HepG2 (cell line): ENCODE data around the gene CITED4.

Source experiments
- CREB1 ChIP-seq, 2 experiments: fragments of 450-650 bp in 1 of 2; IDR thresholded peaks; 2 replicates each; pipeline ENCODE4 v1.6.1; 2016 to 2017; ENCODE audit warnings: control low read depth in 1 of 2, mild to moderate bottlenecking in 1 of 2, missing compliant biosample characterization in 1 of 2, missing genetic modification characterization in 1 of 2
- FOXJ3 ChIP-seq: sonication (generic); formaldehyde crosslinking; IDR thresholded peaks from 2 replicates; pipeline ENCODE4 v1.4.0; 2020; ENCODE audit warnings: missing genetic modification reagents, mild to moderate bottlenecking, borderline replicate concordance
- HBP1 ChIP-seq: IDR thresholded peaks from 2 replicates; pipeline ENCODE4 v1.6.1; 2016; ENCODE audit warnings: low read depth, control low read depth
- POLR2AphosphoS5 ChIP-seq: IDR thresholded peaks from 2 replicates; pipeline ENCODE4 v1.6.1; 2012; ENCODE audit warnings: low read depth, low read length

- TF ChIP-seq FOXJ3 (CRISPR knock-in tag) = no peak
- TF ChIP-seq HBP1 (CRISPR knock-in tag) = no peak
- TF ChIP-seq POLR2AphosphoS5 = no peak
- TF ChIP-seq CREB1 (IDR thresholded peaks at IDR 0.05) = peak; percentile 98
- no peak; the same call in 1 of the 2 replicates for TF ChIP-seq CREB1 (CRISPR knock-in tag; IDR thresholded peaks at IDR 0.05)
Measured at GRCh38 chr1:40829631-40830245, 32.4 kb downstream of the CITED4 start.
